Measurements from ENCODE around the gene FANCB. TPM values are rescaled to one million over a fixed set of nuclear protein-coding genes. Genes with fewer than 3 reads are reported as not detected.

The FANCB gene
- total RNA-seq, 1 experiment from 2014 or later = 12.1 TPM

DNA sequence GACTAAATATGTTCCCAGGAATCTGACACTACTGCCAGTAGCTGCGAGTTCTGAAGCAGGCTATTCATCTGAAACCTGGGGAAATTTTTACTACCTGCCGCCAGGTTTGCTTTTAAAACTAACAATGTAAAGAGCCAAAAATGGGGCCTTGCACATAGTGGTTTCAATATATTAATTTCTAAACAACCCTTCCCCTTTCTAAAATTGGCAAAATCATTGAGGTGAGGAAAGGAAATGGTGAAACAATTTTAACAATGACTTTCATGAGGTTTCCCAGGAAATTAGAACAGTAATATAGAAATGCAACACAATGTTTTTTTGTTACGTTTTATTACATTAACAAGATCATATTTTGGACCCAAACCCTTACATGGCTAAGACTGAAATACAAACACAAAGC is 21.3 kb downstream of the FANCB start:
- H3K4me1 Mint-ChIP-seq = no peaks in the 10 kb centered on the region
- no CpG with 5 or more reads among the region's 3 CpGs for WGBS (ENCODE audit: extremely low coverage, insufficient read length, low lambda C conversion rate)
- no peak overlapping the region for H3K27ac Mint-ChIP-seq
- H3K4me3 Mint-ChIP-seq = no peak overlapping the region
- no peak overlapping the region for H2BK5ac ChIP-seq (ENCODE audit: insufficient read length, low read length)
- no peaks in the 10 kb centered on the region for H3K4me1 ChIP-seq (ENCODE audit: insufficient read depth, low read length)
- no peak overlapping the region for H3K23ac ChIP-seq (ENCODE audit: insufficient read length, low read depth, low read length)
- H3K79me2 ChIP-seq (ENCODE audit: insufficient read depth, low read length) = no peaks in the 10 kb centered on the region
- no peaks in the 10 kb centered on the region for H3K79me1 ChIP-seq (ENCODE audit: insufficient read depth, low read depth, low read length, poor library complexity, severe bottlenecking)
- H3K27me3 ChIP-seq (ENCODE audit: insufficient read depth, low read length) = no peaks in the 10 kb centered on the region
- H4K91ac ChIP-seq (ENCODE audit: insufficient read length, low read depth, low read length) = no peak overlapping the region
- no peak overlapping the region for H2BK20ac ChIP-seq (ENCODE audit: low read depth, low read length, poor library complexity, severe bottlenecking)
- no peak overlapping the region for H3K9ac ChIP-seq (ENCODE audit: extremely low read depth, insufficient read length, low read length)
- H2BK15ac ChIP-seq (ENCODE audit: low read depth, low read length) = no peak overlapping the region
- no peak overlapping the region for H3K4ac ChIP-seq (ENCODE audit: low read depth, low read length)
- H3K18ac ChIP-seq (ENCODE audit: insufficient read length, low read depth, low read length) = no peak overlapping the region
- H3K27me3 Mint-ChIP-seq (ENCODE audit: low read depth) = no peaks in the 10 kb centered on the region
- no peak overlapping the region for H3K27ac ChIP-seq (ENCODE audit: insufficient read length, low read depth, low read length)
- no peak overlapping the region for H3K56ac ChIP-seq (ENCODE audit: insufficient read length, low read depth, low read length)
- H3K23me2 ChIP-seq (ENCODE audit: insufficient read length, low read depth, low read length, poor library complexity, severe bottlenecking) = no peaks in the 10 kb centered on the region
- H3K14ac ChIP-seq (ENCODE audit: insufficient read depth, low read length) = no peak overlapping the region
- no peak overlapping the region for H3K4me2 ChIP-seq (ENCODE audit: insufficient read depth, insufficient read length, low read length)
- DNase-seq = no peak
- no peak overlapping the region for H4K5ac ChIP-seq (ENCODE audit: insufficient read length, low read depth, low read length)
- H3K9me3 ChIP-seq (ENCODE audit: control insufficient read depth, low read depth, low read length) = no peaks in the 10 kb centered on the region
- peaks cover 3 to 15% (median 8%) of the 10 kb centered on the region in 3 experiments for H3K36me3 Mint-ChIP-seq (ENCODE audit: insufficient read depth in 1 of 3, low read depth in 3 of 3)
- H2BK12ac ChIP-seq (ENCODE audit: insufficient read length, low read depth, low read length) = no peak overlapping the region
- no peak overlapping the region for H4K8ac ChIP-seq (replicated peaks; ENCODE audit: insufficient read length, low read depth, low read length)
- no peak overlapping the region for H2AK5ac ChIP-seq (ENCODE audit: insufficient read length, low read length)
- TF ChIP-seq, protein P1, sequence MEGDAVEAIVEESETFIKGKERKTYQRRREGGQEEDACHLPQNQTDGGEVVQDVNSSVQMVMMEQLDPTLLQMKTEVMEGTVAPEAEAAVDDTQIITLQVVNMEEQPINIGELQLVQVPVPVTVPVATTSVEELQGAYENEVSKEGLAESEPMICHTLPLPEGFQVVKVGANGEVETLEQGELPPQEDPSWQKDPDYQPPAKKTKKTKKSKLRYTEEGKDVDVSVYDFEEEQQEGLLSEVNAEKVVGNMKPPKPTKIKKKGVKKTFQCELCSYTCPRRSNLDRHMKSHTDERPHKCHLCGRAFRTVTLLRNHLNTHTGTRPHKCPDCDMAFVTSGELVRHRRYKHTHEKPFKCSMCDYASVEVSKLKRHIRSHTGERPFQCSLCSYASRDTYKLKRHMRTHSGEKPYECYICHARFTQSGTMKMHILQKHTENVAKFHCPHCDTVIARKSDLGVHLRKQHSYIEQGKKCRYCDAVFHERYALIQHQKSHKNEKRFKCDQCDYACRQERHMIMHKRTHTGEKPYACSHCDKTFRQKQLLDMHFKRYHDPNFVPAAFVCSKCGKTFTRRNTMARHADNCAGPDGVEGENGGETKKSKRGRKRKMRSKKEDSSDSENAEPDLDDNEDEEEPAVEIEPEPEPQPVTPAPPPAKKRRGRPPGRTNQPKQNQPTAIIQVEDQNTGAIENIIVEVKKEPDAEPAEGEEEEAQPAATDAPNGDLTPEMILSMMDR (conservative IDR thresholded peaks at IDR 0.05) = no peak
- no peak overlapping the region for H2AFZ ChIP-seq (ENCODE audit: low read length)
- no peak overlapping the region for H3T11ph ChIP-seq (ENCODE audit: low read length)
- H2BK120ac ChIP-seq (ENCODE audit: low read depth, low read length, poor library complexity, severe bottlenecking) = no peak overlapping the region
- peaks cover 41 to 42% of the 10 kb centered on the region in 2 experiments for H3K9me3 Mint-ChIP-seq
- H4K20me1 ChIP-seq (ENCODE audit: control insufficient read depth, insufficient read depth, insufficient read length) = no peaks in the 10 kb centered on the region

Data from H9 (cell line).